Measurements from ENCODE around the gene GOLGA6L24.
"Not testable (repeated sequence)": the region's sequence is repeated elsewhere in the genome, so short reads cannot be mapped to it uniquely, and the experiment has no call there.

Gene GOLGA6L24

GRCh38 chr15:28318828-28319227 is 39.1 kb downstream of the GOLGA6L24 start:
- not testable (repeated sequence) for H3K36me3 ChIP-seq (replicated peaks; ENCODE audit: low read depth, low read length); H3K9ac ChIP-seq (ENCODE audit: low read length); H4K20me1 ChIP-seq (ENCODE audit: insufficient read depth, low read length); H2AFZ ChIP-seq (ENCODE audit: low read depth, low read length); H3K27me3 ChIP-seq (ENCODE audit: low read depth, low read length); H3K4me3 ChIP-seq (ENCODE audit: low read length); H3K4me2 ChIP-seq (ENCODE audit: low read length); H3K79me2 ChIP-seq (ENCODE audit: low read length); H3K9me3 ChIP-seq (ENCODE audit: insufficient read depth, low read length); H3K27ac ChIP-seq (ENCODE audit: low read length); H3K4me1 ChIP-seq (ENCODE audit: low read length)

DNA sequence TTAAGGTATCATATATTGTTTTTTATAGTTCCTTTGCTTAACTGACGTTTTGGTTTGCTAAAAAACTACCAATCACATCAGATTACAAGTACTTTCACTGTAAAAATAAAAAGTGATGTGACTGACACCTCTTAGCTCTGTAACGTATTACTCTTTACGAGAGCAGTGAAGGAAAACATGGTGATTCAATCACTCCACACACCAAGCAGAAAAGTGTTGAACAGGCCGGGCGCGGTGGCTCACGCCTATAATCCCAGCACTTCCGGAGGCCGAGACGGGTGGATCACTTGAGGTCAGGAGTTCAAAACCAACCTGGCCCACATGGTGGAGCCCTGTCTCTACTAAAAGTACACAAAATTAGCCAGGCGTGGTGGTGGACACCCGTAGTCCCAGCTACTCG is 39.8 kb downstream of the GOLGA6L24 start:
- not testable (repeated sequence) for H3K79me2 ChIP-seq (ENCODE audit: low read length); H3K9ac ChIP-seq (ENCODE audit: low read length); H4K20me1 ChIP-seq (ENCODE audit: insufficient read depth, low read length); H3K27ac ChIP-seq (ENCODE audit: low read length); H3K4me3 ChIP-seq (ENCODE audit: low read length); H3K4me2 ChIP-seq (ENCODE audit: low read length); H3K27me3 ChIP-seq (ENCODE audit: low read depth, low read length); H3K36me3 ChIP-seq (replicated peaks; ENCODE audit: low read depth, low read length); H3K9me3 ChIP-seq (ENCODE audit: insufficient read depth, low read length); H3K4me1 ChIP-seq (ENCODE audit: low read length); H2AFZ ChIP-seq (ENCODE audit: low read depth, low read length)

DNA sequence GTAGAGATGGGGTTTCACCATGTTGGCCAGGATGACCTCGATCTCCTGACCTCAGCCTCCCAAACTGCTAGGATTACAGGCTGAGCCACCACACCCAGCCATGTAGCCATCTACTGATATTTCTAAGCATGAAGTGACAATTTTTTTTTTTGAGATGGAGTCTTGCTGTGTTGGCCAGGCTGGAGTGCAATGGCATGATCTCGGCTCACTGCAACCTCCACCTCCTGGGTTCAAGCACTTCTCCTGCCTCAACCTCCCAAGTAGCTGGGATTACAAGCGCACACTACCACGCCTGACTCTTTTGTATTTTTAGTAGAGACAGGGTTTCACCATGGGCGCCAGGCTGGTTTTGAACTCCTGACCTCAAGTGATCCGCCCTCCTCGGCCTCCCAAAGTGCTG is 40.9 kb downstream of the GOLGA6L24 start:
- not testable (repeated sequence) for H3K27me3 ChIP-seq (ENCODE audit: low read depth, low read length); H3K9ac ChIP-seq (ENCODE audit: low read length); H3K36me3 ChIP-seq (replicated peaks; ENCODE audit: low read depth, low read length); H2AFZ ChIP-seq (ENCODE audit: low read depth, low read length); H4K20me1 ChIP-seq (ENCODE audit: insufficient read depth, low read length); H3K4me2 ChIP-seq (ENCODE audit: low read length); H3K27ac ChIP-seq (ENCODE audit: low read length); H3K4me1 ChIP-seq (ENCODE audit: low read length); H3K4me3 ChIP-seq (ENCODE audit: low read length); H3K9me3 ChIP-seq (ENCODE audit: insufficient read depth, low read length); H3K79me2 ChIP-seq (ENCODE audit: low read length)

DNA sequence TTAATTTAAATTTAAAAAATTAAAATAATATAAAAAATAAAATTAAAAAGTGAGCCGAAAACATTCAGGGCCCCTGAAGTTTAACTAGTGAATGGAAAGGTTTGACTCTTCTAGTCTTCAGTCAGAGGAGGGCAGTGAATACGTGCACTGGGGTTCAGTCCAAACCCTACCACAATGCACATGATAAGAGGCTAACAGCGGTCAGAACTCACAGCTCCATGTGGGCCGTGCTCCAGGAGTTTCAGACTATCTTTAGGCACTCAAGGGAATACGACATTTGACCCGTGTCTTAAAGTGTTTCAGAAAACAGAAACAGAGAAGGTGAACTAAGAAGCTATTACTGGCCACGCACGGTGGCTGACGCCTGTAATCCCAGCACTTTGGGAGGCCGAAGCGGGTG is 47.4 kb downstream of the GOLGA6L24 start:
- not testable (repeated sequence) for H4K20me1 ChIP-seq (ENCODE audit: insufficient read depth, low read length); H2AFZ ChIP-seq (ENCODE audit: low read depth, low read length); H3K4me1 ChIP-seq (ENCODE audit: low read length); H3K36me3 ChIP-seq (replicated peaks; ENCODE audit: low read depth, low read length); H3K9me3 ChIP-seq (ENCODE audit: insufficient read depth, low read length); H3K79me2 ChIP-seq (ENCODE audit: low read length); H3K4me3 ChIP-seq (ENCODE audit: low read length); H3K27ac ChIP-seq (ENCODE audit: low read length); H3K4me2 ChIP-seq (ENCODE audit: low read length); H3K9ac ChIP-seq (ENCODE audit: low read length); H3K27me3 ChIP-seq (ENCODE audit: low read depth, low read length)

DNA sequence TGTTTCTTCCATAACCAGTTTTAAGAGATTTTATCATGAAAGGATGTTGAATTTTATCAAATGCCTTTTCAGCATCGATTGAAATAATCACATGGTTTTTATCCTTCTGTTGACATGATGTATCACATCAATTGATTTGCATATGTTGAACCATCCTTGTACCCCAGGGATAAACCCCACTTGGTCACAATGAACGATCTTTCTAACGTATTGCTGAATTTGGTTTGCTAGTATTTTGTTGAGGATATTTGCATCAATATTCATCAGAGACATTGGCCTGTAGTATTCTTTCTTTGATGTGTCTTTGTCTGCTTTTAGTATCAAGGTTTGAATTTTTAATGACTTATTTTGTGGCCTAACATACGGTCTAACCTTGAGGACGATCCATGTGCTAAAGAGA is 49.2 kb downstream of the GOLGA6L24 start:
- H3K36me3 ChIP-seq (replicated peaks; ENCODE audit: low read depth, low read length); H3K27me3 ChIP-seq (ENCODE audit: low read depth, low read length); H2AFZ ChIP-seq (ENCODE audit: low read depth, low read length); H3K27ac ChIP-seq (ENCODE audit: low read length); H3K4me1 ChIP-seq (ENCODE audit: low read length); H4K20me1 ChIP-seq (ENCODE audit: insufficient read depth, low read length); H3K4me2 ChIP-seq (ENCODE audit: low read length); H3K9me3 ChIP-seq (ENCODE audit: insufficient read depth, low read length); H3K4me3 ChIP-seq (ENCODE audit: low read length); H3K9ac ChIP-seq (ENCODE audit: low read length); H3K79me2 ChIP-seq (ENCODE audit: low read length): not testable (repeated sequence)

All from OCI-LY3 (cell line).